Stimulated activated naive B cell treated with anti-CD40 and anti-IgM and Interleukin-4, amounts not matched to agents 10 μg/mL and 1 μg/mL and 100 μg/mL, for 72 hours (primary cell): Measurements from ENCODE around the gene CHERP.
"Not testable (repeated sequence)": the region's sequence is repeated elsewhere in the genome, so short reads cannot be mapped to it uniquely, and the experiment has no call there.

Experiments
- ATAC-seq, 2 donors: fragments of 150-1000 bp; cut with Tn5 transposase; replicated peaks; 2 replicates each; pipeline ENCODE4 v1.10.0; 2021; ENCODE audit warnings: moderate library complexity in 1 of 2
- DNase-seq: peaks from one replicate; pipeline ENCODE4 v3.0.0; 2021
- H3K27ac Mint-ChIP-seq: one replicate; pipeline ENCODE4 v1.8.0; 2022; ENCODE audit warnings: mild to moderate bottlenecking, mixed read lengths
- H3K27me3 Mint-ChIP-seq, 2 donors: one replicate each; pipeline ENCODE4 v1.8.0; 2022; ENCODE audit warnings: mixed read lengths in 2 of 2
- H3K36me3 Mint-ChIP-seq, 2 donors: one replicate each; pipeline ENCODE4 v1.8.0; 2022; ENCODE audit warnings: mixed read lengths in 2 of 2, mild to moderate bottlenecking in 1 of 2
- H3K4me1 Mint-ChIP-seq, 2 donors: one replicate each; pipeline ENCODE4 v1.8.0; 2022; ENCODE audit warnings: mixed read lengths in 2 of 2, mild to moderate bottlenecking in 1 of 2
- H3K4me3 Mint-ChIP-seq, 2 donors: one replicate each; pipeline ENCODE4 v1.8.0; 2022; ENCODE audit warnings: mild to moderate bottlenecking in 2 of 2, mixed read lengths in 2 of 2, moderate library complexity in 1 of 2
- H3K9me3 Mint-ChIP-seq, 2 donors: one replicate each; pipeline ENCODE4 v1.8.0; 2022; ENCODE audit warnings: mixed read lengths in 2 of 2, mild to moderate bottlenecking in 1 of 2

The CHERP gene

GRCh38 chr19:16571283-16571682 lies 29.0 kb upstream of the CHERP start:
- Mint-ChIP-seq H3K4me1 (peaks cover 33 to 66% of the 10 kb centered on the region in 2 donors), H3K27me3 (no peaks in the 10 kb centered on the region), H3K36me3 (peaks cover 35 to 59% of the 10 kb centered on the region in 2 donors), H3K27ac (peak overlapping the region; percentile 86), H3K9me3 (no peaks in the 10 kb centered on the region), H3K4me3 (peak overlapping the region; percentile 91 to 96)
- ATAC-seq (no peak), DNase-seq (no peak)

GRCh38 chr19:16569609-16570320 lies 27.5 kb upstream of the CHERP start:
- Mint-ChIP-seq H3K27me3 (no peaks in the 10 kb centered on the region), H3K9me3 (no peaks in the 10 kb centered on the region), H3K4me3 (no peak overlapping the region), H3K27ac (no peak overlapping the region), H3K4me1 (peaks cover 30 to 54% of the 10 kb centered on the region in 2 donors), H3K36me3 (peaks cover 38 to 57% of the 10 kb centered on the region in 2 donors)
- ATAC-seq = no peak
- DNase-seq = no peak

- peaks cover 13 to 30% of the 10 kb centered on the region in 2 donors for H3K4me1 Mint-ChIP-seq
- H3K4me3 Mint-ChIP-seq = no peak overlapping the region
- H3K27ac Mint-ChIP-seq = peak overlapping the region; percentile 95
- no peaks in the 10 kb centered on the region for H3K27me3 Mint-ChIP-seq
- no peaks in the 10 kb centered on the region for H3K9me3 Mint-ChIP-seq
- peaks cover 50 to 60% of the 10 kb centered on the region in 2 donors for H3K36me3 Mint-ChIP-seq
- DNase-seq = no peak
- no peak for ATAC-seq
Measured at GRCh38 chr19:16566702-16567101, 24.5 kb upstream of the CHERP start.

- H3K27me3 Mint-ChIP-seq = no peaks in the 10 kb centered on the region
- DNase-seq (no peak), ATAC-seq (peak; percentile 54 to 69)
- H3K27ac Mint-ChIP-seq = peak overlapping the region; percentile 95
- no peaks in the 10 kb centered on the region for H3K9me3 Mint-ChIP-seq
- peaks cover 54 to 61% of the 10 kb centered on the region in 2 donors for H3K36me3 Mint-ChIP-seq
- H3K4me1 Mint-ChIP-seq = peaks cover 9 to 24% of the 10 kb centered on the region in 2 donors
- H3K4me3 Mint-ChIP-seq = peak overlapping the region in 1 of 2 donors; percentile 41
Measured at GRCh38 chr19:16566161-16566560, 23.9 kb upstream of the CHERP start.

- H3K27me3 Mint-ChIP-seq = no peaks in the 10 kb centered on the region
- H3K27ac Mint-ChIP-seq = no peak overlapping the region
- no peak for ATAC-seq
- peaks cover 6 to 16% of the 10 kb centered on the region in 2 donors for H3K4me1 Mint-ChIP-seq
- H3K9me3 Mint-ChIP-seq = no peaks in the 10 kb centered on the region
- DNase-seq = no peak
- peaks cover 60 to 68% of the 10 kb centered on the region in 2 donors for H3K36me3 Mint-ChIP-seq
- no peak overlapping the region for H3K4me3 Mint-ChIP-seq
Measured at GRCh38 chr19:16564842-16565241, 22.6 kb upstream of the CHERP start.

GRCh38 chr19:16562608-16563025 lies 20.4 kb upstream of the CHERP start:
- Mint-ChIP-seq H3K27me3 (no peaks in the 10 kb centered on the region), H3K36me3 (peaks cover 56 to 63% of the 10 kb centered on the region in 2 donors), H3K4me3 (no peak overlapping the region), H3K9me3 (no peaks in the 10 kb centered on the region), H3K4me1 (peaks cover 6 to 8% of the 10 kb centered on the region in 2 donors), H3K27ac (no peak overlapping the region)
- no peak for DNase-seq
- no peak for ATAC-seq

GRCh38 chr19:16561382-16561781 lies 19.1 kb upstream of the CHERP start:
- Mint-ChIP-seq H3K27me3 (no peaks in the 10 kb centered on the region), H3K4me3 (no peak overlapping the region), H3K36me3 (peaks cover 52 to 65% of the 10 kb centered on the region in 2 donors), H3K4me1 (peaks cover 3 to 5% of the 10 kb centered on the region in 2 donors), H3K9me3 (no peaks in the 10 kb centered on the region), H3K27ac (no peak overlapping the region)
- DNase-seq (no peak), ATAC-seq (no peak)

- peaks cover 2 to 4% of the 10 kb centered on the region in 2 donors for H3K4me1 Mint-ChIP-seq
- no peaks in the 10 kb centered on the region for H3K9me3 Mint-ChIP-seq
- no peak for ATAC-seq
- no peak overlapping the region for H3K4me3 Mint-ChIP-seq
- H3K27ac Mint-ChIP-seq = peak overlapping the region; percentile 33
- DNase-seq = no peak
- H3K27me3 Mint-ChIP-seq = no peaks in the 10 kb centered on the region
- H3K36me3 Mint-ChIP-seq = peaks cover 56 to 68% of the 10 kb centered on the region in 2 donors
Measured at GRCh38 chr19:16559780-16560276, 17.6 kb upstream of the CHERP start.

- peaks cover 49 to 59% of the 10 kb centered on the region in 2 donors for H3K36me3 Mint-ChIP-seq
- H3K27me3 Mint-ChIP-seq = no peaks in the 10 kb centered on the region
Measured at GRCh38 chr19:16554776-16555175, 12.5 kb upstream of the CHERP start.

GRCh38 chr19:16551902-16552301 lies 9.7 kb upstream of the CHERP start:
- DNase-seq, H3K4me3 Mint-ChIP-seq, ATAC-seq, H3K27ac Mint-ChIP-seq, H3K9me3 Mint-ChIP-seq, H3K27me3 Mint-ChIP-seq: not testable (repeated sequence)
- peaks cover 4 to 15% of the 10 kb centered on the region in 2 donors for H3K4me1 Mint-ChIP-seq
- peaks cover 42 to 46% of the 10 kb centered on the region in 2 donors for H3K36me3 Mint-ChIP-seq

More at GRCh38 chr19:16554776-16555175, 12.5 kb upstream of the CHERP start:
- no peaks in the 10 kb centered on the region for H3K9me3 Mint-ChIP-seq
- H3K4me1 Mint-ChIP-seq = peaks cover 4 to 10% of the 10 kb centered on the region in 2 donors
- H3K27ac Mint-ChIP-seq = peak overlapping the region; percentile 56
- ATAC-seq (no peak), DNase-seq (no peak)
- no peak overlapping the region for H3K4me3 Mint-ChIP-seq

GRCh38 chr19:16548956-16549355 lies 6.7 kb upstream of the CHERP start:
- H3K4me1 Mint-ChIP-seq = peaks cover 14 to 34% of the 10 kb centered on the region in 2 donors
- peak overlapping the region; percentile 42 for H3K27ac Mint-ChIP-seq
- no peak overlapping the region for H3K4me3 Mint-ChIP-seq
- H3K36me3 Mint-ChIP-seq = peaks cover 28 to 29% of the 10 kb centered on the region in 2 donors
- H3K27me3 Mint-ChIP-seq = no peaks in the 10 kb centered on the region
- DNase-seq (no peak), ATAC-seq (no peak)
- H3K9me3 Mint-ChIP-seq = no peaks in the 10 kb centered on the region

- Mint-ChIP-seq H3K27me3 (no peaks in the 10 kb centered on the region), H3K9me3 (no peaks in the 10 kb centered on the region)
- peak; percentile 31 to 36 for ATAC-seq
Measured at GRCh38 chr19:16544473-16545231, 2.4 kb upstream of the CHERP start.

GRCh38 chr19:16543734-16544133 lies 1.5 kb upstream of the CHERP start:
- peaks cover 25 to 63% of the 10 kb centered on the region in 2 donors for H3K4me1 Mint-ChIP-seq
- H3K27me3 Mint-ChIP-seq, DNase-seq, ATAC-seq, H3K9me3 Mint-ChIP-seq: not testable (repeated sequence)
- H3K27ac Mint-ChIP-seq = peak overlapping the region; percentile 62
- H3K36me3 Mint-ChIP-seq = peaks cover 21 to 30% of the 10 kb centered on the region in 2 donors
- peak overlapping the region; percentile 91 to 92 for H3K4me3 Mint-ChIP-seq

More at GRCh38 chr19:16544473-16545231, 2.4 kb upstream of the CHERP start:
- H3K27ac Mint-ChIP-seq = peak overlapping the region; percentile 81
- no peak for DNase-seq
- peaks cover 19 to 23% of the 10 kb centered on the region in 2 donors for H3K36me3 Mint-ChIP-seq
- H3K4me3 Mint-ChIP-seq = peak overlapping the region; percentile 9 to 60
- H3K4me1 Mint-ChIP-seq = peaks cover 20 to 56% of the 10 kb centered on the region in 2 donors

- H3K27ac Mint-ChIP-seq = peak overlapping the region; percentile 96
- peak in 1 of 2 donors; percentile 0 for ATAC-seq
- no peaks in the 10 kb centered on the region for H3K9me3 Mint-ChIP-seq
- H3K27me3 Mint-ChIP-seq = no peaks in the 10 kb centered on the region
- peak overlapping the region; percentile 91 to 92 for H3K4me3 Mint-ChIP-seq
- no peak for DNase-seq
- H3K36me3 Mint-ChIP-seq = peaks cover 28 to 37% of the 10 kb centered on the region in 2 donors
- H3K4me1 Mint-ChIP-seq = peaks cover 30 to 69% of the 10 kb centered on the region in 2 donors
Measured at GRCh38 chr19:16542910-16543472, 754 bp upstream of the CHERP start.
